ENCODE results near the gene LSAMP. TPM values are rescaled to one million over a fixed set of nuclear protein-coding genes. Genes with fewer than 3 reads are reported as not detected.

LSAMP gene
- total and polyA plus RNA-seq, 2 of the 13 experiments (the other 11 are each of a cell fraction or from before 2014, with no cell fraction given): not detected

DNA sequence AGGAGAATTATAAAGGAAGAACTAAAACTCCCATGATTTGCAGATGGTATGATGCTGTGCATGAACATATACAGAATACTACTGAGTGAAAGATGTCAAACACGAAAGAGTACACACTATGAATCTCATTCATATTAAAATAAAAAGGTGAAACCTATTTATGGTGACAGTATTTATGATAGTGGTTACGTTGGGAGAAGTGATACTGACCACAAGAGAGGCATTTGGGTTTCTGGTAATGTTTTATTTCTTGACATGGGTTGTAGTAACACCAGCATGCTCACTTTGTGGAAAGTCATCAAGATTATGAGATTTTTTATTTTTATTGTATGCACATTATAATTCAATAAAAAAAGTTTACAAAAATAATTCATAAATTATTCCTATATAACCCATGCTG is 498.0 kb downstream of the LSAMP start:
- intact Hi-C loops (cut with micrococcal nuclease; ENCODE audit: unreplicated experiment): no loop called here
- FAIRE-seq: no peak
- no TSS peak for BruUV-seq (replicated peaks)
- Histone ChIP-seq H3K9me3 (ENCODE audit: low read length) (0 out of 2 replicates have a peak, but pooled peaks cover 5% of the 10 kb centered on the region), H3K4me3 (replicated peaks in 1 of 3; ENCODE audit: insufficient read depth in 1 of 3, low read depth in 2 of 3, low read length in 3 of 3) (no peak overlapping the region), H3K79me2 (ENCODE audit: insufficient read depth, low read length) (no peaks in the 10 kb centered on the region), H3K4me2 (ENCODE audit: low read depth, low read length) (no peak overlapping the region), H3K27ac (ENCODE audit: extremely low read length, insufficient read depth, low read length) (no peak overlapping the region), H3K36me3 (replicated peaks in 1 of 2; ENCODE audit: control insufficient read depth in 1 of 2, insufficient read depth in 2 of 2, low read length in 2 of 2) (no peaks in the 10 kb centered on the region), H4K20me1 (ENCODE audit: insufficient read depth, low read length) (no peaks in the 10 kb centered on the region), H3K27me3 (ENCODE audit: control insufficient read depth in 1 of 2, insufficient read depth in 2 of 2, low read length in 2 of 2) (no peaks in the 10 kb centered on the region), H3K9ac (ENCODE audit: insufficient read depth, low read depth, low read length) (no peak overlapping the region), H3K4me1 (ENCODE audit: insufficient read depth, low read length) (peaks cover 6% of the 10 kb centered on the region; the same call in 1 of the 2 replicates), H2AFZ (ENCODE audit: low read length) (no peak overlapping the region)
- WGBS (ENCODE audit: low lambda C conversion rate): 2% methylated on average over 2 of the region's 2 CpGs
- in situ Hi-C loops (cut with HindIII; ENCODE audit: extremely low pct_ligation_motif_present, low pct_unique_long_range_greater_than_20kb): no loop called here
- ChIA-PET POLR2A (no interaction called here), CTCF (ENCODE audit: low intra/inter-chr PET ratio, low total read pairs) (no interaction called here)
- DNase-seq (ENCODE audit: low spot score): no peak
- ATAC-seq: no peak
- TF ChIP-seq RBM22 (optimal IDR thresholded peaks at IDR 0.05; ENCODE audit: low read length): no peak
- no peak for TF ChIP-seq ISL2 (CRISPR knock-in tag; IDR thresholded peaks at IDR 0.05)
- no peak for TF ChIP-seq ZNF343 (CRISPR knock-in tag; IDR thresholded peaks at IDR 0.05)
- TF ChIP-seq HOXA7 (CRISPR knock-in tag; IDR thresholded peaks at IDR 0.05): no peak
- TF ChIP-seq, protein P1, sequence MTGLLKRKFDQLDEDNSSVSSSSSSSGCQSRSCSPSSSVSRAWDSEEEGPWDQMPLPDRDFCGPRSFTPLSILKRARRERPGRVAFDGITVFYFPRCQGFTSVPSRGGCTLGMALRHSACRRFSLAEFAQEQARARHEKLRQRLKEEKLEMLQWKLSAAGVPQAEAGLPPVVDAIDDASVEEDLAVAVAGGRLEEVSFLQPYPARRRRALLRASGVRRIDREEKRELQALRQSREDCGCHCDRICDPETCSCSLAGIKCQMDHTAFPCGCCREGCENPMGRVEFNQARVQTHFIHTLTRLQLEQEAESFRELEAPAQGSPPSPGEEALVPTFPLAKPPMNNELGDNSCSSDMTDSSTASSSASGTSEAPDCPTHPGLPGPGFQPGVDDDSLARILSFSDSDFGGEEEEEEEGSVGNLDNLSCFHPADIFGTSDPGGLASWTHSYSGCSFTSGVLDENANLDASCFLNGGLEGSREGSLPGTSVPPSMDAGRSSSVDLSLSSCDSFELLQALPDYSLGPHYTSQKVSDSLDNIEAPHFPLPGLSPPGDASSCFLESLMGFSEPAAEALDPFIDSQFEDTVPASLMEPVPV (CRISPR knock-in tag; IDR thresholded peaks at IDR 0.05): no peak
- no peak for TF ChIP-seq ZNF317 (CRISPR knock-in tag; IDR thresholded peaks at IDR 0.05)
- TF ChIP-seq BATF2 (CRISPR knock-in tag; IDR thresholded peaks at IDR 0.05): no peak
- TF ChIP-seq, protein P2, sequence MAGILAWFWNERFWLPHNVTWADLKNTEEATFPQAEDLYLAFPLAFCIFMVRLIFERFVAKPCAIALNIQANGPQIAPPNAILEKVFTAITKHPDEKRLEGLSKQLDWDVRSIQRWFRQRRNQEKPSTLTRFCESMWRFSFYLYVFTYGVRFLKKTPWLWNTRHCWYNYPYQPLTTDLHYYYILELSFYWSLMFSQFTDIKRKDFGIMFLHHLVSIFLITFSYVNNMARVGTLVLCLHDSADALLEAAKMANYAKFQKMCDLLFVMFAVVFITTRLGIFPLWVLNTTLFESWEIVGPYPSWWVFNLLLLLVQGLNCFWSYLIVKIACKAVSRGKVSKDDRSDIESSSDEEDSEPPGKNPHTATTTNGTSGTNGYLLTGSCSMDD (CRISPR knock-in tag; IDR thresholded peaks at IDR 0.05): no peak
- no peak for TF ChIP-seq HMGA1 (CRISPR knock-in tag; conservative IDR thresholded peaks at IDR 0.05)
- TF ChIP-seq, protein P3, sequence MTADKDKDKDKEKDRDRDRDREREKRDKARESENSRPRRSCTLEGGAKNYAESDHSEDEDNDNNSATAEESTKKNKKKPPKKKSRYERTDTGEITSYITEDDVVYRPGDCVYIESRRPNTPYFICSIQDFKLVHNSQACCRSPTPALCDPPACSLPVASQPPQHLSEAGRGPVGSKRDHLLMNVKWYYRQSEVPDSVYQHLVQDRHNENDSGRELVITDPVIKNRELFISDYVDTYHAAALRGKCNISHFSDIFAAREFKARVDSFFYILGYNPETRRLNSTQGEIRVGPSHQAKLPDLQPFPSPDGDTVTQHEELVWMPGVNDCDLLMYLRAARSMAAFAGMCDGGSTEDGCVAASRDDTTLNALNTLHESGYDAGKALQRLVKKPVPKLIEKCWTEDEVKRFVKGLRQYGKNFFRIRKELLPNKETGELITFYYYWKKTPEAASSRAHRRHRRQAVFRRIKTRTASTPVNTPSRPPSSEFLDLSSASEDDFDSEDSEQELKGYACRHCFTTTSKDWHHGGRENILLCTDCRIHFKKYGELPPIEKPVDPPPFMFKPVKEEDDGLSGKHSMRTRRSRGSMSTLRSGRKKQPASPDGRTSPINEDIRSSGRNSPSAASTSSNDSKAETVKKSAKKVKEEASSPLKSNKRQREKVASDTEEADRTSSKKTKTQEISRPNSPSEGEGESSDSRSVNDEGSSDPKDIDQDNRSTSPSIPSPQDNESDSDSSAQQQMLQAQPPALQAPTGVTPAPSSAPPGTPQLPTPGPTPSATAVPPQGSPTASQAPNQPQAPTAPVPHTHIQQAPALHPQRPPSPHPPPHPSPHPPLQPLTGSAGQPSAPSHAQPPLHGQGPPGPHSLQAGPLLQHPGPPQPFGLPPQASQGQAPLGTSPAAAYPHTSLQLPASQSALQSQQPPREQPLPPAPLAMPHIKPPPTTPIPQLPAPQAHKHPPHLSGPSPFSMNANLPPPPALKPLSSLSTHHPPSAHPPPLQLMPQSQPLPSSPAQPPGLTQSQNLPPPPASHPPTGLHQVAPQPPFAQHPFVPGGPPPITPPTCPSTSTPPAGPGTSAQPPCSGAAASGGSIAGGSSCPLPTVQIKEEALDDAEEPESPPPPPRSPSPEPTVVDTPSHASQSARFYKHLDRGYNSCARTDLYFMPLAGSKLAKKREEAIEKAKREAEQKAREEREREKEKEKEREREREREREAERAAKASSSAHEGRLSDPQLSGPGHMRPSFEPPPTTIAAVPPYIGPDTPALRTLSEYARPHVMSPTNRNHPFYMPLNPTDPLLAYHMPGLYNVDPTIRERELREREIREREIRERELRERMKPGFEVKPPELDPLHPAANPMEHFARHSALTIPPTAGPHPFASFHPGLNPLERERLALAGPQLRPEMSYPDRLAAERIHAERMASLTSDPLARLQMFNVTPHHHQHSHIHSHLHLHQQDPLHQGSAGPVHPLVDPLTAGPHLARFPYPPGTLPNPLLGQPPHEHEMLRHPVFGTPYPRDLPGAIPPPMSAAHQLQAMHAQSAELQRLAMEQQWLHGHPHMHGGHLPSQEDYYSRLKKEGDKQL (CRISPR knock-in tag; IDR thresholded peaks at IDR 0.05; ENCODE audit: low read depth): no peak
- TF ChIP-seq SP4 (CRISPR knock-in tag; IDR thresholded peaks at IDR 0.05): no peak
- TF ChIP-seq JARID2 (CRISPR knock-in tag; IDR thresholded peaks at IDR 0.05; ENCODE audit: insufficient replicate concordance): no peak
- TF ChIP-seq NFIB (CRISPR knock-in tag; IDR thresholded peaks at IDR 0.05; ENCODE audit: borderline replicate concordance): no peak
- TF ChIP-seq, protein P4, sequence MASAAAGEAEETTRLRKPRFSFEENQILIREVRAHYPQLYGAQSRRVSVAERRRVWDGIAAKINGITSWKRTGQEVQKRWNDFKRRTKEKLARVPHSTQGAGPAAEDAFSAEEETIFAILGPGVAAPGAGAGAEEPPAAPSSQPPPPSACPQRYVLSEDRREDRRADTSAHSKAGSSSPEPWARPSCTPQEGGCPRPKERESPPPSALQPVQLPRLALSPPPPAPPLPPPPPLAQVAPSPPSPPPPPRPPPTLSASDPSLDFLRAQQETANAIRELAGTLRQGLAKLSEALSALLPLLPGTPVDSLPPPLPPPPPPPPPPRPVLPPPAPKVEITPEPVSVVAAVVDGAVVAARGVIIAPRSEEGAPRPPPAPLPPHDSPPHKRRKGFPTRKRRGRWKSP (CRISPR knock-in tag; IDR thresholded peaks at IDR 0.05): no peak
- no peak for TF ChIP-seq ZNF44 (CRISPR knock-in tag; IDR thresholded peaks at IDR 0.05)
- TF ChIP-seq MLLT10 (CRISPR knock-in tag; IDR thresholded peaks at IDR 0.05): no peak

Data from HepG2 (cell line).